GM20431 (cell line): ENCODE data around the gene MORC1.
"Not testable (repeated sequence)": the region's sequence is repeated elsewhere in the genome, so short reads cannot be mapped to it uniquely, and the experiment has no call there.

Experiments
- in situ Hi-C: fragments of 300-500 bp; cut with MseI, MboI; formaldehyde crosslinking; loops from one replicate; pipeline ENCODE4 v1.15.0; 2020; ENCODE audit warnings: low sequenced_read_pairs; ENCODE audit not compliant: unreplicated experiment

The MORC1 gene, protein sequence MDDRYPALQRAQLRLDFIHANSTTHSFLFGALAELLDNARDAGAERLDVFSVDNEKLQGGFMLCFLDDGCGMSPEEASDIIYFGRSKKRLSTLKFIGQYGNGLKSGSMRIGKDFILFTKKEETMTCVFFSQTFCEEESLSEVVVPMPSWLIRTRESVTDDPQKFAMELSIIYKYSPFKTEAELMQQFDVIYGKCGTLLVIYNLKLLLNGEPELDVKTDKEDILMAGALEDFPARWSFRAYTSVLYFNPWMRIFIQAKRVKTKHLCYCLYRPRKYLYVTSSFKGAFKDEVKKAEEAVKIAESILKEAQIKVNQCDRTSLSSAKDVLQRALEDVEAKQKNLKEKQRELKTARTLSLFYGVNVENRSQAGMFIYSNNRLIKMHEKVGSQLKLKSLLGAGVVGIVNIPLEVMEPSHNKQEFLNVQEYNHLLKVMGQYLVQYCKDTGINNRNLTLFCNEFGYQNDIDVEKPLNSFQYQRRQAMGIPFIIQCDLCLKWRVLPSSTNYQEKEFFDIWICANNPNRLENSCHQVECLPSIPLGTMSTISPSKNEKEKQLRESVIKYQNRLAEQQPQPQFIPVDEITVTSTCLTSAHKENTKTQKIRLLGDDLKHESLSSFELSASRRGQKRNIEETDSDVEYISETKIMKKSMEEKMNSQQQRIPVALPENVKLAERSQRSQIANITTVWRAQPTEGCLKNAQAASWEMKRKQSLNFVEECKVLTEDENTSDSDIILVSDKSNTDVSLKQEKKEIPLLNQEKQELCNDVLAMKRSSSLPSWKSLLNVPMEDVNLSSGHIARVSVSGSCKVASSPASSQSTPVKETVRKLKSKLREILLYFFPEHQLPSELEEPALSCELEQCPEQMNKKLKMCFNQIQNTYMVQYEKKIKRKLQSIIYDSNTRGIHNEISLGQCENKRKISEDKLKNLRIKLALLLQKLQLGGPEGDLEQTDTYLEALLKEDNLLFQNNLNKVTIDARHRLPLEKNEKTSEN

DNA sequence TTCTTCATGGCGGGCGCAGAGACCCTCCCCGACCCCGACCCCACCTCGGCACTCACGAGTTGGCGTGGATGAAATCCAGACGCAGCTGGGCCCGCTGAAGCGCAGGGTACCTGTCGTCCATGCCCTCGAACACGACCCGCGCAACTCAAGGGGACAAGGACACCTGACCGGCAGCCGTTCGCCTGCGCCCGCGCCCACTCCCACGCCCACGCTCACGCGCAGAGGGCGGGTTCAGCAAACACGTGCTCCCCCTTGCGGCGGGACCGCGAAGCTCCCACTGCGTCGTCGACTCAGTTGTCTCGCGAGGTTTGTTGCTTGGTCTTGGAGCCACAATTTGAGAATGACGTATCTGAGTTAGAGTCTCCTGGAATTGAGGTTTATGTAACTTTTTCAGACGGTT lies at the start of gene MORC1:
Gene MORC1, minus strand, starts transcription at position 196 of the 400 bp plus-strand sequence. Its CDS starts 75 bp downstream, at position 121.
- in situ Hi-C loops, result no loop called here

DNA sequence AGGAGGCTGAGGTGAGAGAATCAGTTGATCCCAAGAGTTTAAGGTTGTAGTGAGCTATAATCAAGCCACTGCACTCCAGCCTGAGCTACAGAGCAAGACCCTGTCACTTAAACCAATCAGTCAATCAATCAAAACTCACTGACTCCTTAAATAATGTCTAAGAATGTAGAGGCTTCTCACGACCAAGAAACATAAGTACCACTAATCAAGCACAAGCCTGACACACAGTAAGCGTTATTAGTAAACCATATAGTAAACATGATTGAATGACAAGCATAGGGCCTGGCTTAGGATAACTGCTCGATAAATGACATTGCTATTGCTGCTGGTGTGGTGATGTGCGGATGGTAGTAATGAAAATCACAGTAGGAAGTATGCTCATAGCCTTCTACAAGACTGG lies 48.0 kb upstream of the MORC1 start:
- in situ Hi-C loops, result no loop called here

DNA sequence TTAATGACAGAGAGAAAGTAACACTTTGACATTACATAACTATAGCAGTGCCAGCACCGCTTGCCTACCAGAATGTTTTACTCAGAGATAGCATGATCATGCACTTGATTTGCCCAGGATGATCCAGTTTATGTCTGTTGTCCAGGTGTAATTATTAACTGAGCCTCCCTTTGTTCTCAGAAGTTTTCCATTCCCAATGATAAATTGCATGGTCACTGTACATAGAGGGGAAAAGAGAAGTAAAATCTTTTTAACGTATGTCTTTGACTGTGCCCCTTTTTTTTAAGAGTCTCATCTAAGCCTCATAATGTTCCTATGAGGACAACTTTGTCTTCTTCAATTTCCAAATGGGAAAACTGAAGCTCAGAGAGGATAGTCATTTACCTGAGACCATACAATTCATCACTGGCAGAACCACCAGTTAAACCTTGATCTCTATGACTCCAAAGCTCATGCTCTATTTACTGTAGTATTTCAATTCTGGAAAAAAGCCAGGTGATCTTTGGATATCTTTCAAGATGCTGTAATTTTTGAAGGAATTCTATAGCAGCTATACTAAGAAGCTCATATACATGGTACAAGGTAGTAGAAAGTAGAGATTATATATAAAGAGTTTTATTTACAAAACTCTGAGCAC lies 43.7 kb upstream of the MORC1 start:
- in situ Hi-C loops, result no loop called here

DNA sequence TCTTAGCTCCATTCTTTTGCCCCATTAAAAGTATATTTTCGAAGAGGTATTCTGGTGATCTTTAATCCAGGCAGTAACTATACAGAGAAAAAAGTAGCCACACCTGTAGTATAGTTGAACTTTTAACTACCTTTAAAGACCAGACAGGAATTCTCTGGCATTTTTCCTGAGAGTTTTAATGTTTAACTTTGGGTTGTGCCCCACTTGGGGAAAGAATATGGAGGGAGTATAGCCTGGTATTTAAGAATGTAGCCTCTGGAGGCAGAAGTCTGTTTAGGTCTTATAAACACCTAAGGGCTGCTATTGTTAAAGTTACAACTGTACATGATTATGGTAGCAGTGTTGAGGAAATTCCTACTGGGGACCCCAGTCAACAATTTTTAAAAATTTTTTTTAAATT lies 37.9 kb upstream of the MORC1 start:
- in situ Hi-C loops, result no loop called here

DNA sequence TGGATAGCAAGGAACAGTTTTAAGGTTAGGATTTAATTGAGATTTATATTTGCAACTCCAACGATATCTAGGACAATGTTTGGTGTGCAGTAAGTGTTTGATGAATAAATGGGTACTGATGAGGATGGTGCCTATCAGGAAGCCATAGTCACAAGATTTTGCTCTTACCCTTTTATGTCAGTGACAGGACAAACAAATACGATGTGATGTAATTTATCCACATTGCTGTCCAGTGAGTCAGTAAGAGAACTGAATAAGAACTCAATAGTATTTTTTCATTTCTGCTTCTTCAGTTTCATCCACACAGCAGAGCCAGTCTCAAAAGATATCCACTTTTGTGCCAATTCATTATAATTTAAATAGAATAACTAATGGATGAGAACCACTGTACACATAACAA lies 37.0 kb upstream of the MORC1 start:
- in situ Hi-C loops, result no loop called here

DNA sequence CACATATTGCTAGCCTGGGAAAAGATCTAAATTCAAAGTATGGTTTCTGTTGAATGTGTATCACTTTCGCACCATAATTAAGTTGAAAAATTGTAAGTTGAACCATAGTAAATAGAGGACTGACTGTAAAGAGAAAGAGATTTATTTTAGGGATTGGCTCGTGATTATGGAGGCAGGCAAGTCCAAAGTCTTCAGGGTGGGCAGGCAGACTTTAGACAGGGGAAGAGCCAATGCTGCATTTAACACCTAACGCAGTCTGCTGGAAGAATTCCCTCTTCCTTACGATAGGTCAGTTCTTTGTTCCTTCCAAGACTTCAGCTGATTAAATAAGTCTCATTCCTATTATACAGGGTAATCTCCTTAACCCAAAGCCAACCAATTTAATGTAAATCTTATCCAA lies 34.4 kb upstream of the MORC1 start:
- in situ Hi-C loops, result no loop called here

DNA sequence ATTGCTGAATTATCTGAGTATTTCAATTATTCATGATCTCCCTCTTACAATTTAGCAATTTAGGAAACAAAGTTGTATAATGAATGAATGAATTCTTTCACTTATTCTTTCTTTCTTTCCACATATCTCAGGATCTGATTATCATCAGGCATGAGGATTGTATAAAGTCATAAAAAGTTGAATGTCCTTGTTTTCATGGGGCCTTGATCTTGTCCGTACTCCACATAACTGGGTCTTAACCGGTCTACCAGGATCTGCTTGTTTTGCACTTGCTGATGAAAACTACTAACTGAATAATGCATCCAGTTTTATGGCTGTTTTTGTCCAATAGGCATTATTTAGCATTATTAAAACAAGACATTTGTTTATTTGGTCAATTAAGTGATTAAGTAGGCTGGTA lies 31.1 kb upstream of the MORC1 start:
- in situ Hi-C loops, result no loop called here

DNA sequence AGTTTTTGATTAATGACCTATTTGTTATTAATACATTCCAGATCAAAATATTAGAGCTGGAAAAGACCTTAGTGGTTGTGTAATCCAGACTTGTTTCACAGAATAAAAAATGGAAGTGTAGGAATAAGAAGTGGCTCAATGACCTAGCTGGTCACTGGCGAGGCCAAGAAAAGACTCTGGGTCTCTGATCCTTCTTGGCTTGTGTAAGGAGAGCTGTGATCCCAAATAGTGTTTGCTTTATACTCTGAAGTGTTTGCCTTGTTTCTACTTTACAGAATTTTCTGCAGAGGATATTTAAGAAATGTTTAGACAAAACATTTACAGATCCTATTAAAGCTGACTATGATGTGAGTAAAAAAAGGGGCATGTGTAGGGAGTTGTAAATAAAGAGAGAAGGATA lies 25.7 kb upstream of the MORC1 start:
- in situ Hi-C loops, result no loop called here

DNA sequence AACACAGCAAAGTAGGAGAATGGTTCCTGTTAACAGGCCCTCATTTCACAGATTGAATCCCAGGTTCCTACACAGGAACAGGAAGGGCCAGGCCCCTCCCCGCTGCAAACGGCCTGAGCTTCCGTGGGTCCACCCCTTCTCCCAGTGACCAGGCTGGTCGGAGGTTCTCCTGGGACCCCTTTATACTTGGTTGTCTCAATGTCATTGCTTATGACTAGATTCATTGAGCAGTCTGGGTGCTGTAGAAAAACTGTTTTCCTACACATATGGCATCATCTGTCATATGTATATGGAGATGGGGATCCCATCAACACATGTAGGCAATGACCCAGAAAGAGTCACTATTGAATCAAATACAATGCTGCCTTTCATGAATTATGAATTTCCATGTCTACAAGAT lies 22.4 kb upstream of the MORC1 start:
- in situ Hi-C loops, result no loop called here

DNA sequence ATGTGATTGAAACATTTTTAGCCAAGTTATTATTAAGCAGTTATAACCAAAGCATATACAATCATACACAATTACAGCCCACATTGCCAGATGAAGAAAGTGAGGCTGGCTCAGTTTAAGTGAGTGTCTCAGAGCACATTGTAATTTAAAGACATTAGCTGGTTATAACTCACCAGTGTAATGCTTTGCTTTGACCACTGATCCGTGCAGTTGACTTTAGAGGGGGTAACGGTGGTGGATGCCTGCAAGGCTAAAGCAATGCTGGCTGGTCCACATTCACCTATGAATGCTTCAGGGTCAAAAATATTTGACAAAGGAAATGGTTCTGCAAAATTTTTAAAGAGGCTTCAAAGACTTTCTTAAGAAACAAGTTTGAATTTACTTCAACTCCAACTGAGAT lies 19.8 kb upstream of the MORC1 start:
- in situ Hi-C loops, result no loop called here

DNA sequence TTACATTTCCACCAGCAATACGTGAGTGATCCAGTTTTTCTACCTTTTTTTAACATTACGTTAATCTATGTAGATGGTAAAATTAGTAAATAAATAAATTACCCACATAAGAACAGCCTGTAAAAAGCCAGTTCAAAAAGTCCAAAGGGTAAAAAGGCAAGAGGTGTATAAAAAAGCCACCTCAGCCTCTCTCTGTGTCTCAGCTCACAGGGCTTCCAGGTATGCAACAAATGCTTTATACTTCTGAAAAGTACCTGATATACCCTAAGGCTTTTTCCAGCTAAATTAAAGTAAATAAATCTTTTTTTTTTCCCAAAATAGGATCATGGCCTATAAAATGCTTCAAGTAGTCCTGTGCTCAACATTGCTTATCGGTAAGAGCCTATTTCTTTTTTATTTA lies 18.6 kb upstream of the MORC1 start, which contains the start of gene C3orf85:
Gene C3orf85, plus strand, starts transcription at position 197 of the 400 bp plus-strand sequence. Its CDS starts 129 bp downstream, at position 326.
- in situ Hi-C loops, result no loop called here

DNA sequence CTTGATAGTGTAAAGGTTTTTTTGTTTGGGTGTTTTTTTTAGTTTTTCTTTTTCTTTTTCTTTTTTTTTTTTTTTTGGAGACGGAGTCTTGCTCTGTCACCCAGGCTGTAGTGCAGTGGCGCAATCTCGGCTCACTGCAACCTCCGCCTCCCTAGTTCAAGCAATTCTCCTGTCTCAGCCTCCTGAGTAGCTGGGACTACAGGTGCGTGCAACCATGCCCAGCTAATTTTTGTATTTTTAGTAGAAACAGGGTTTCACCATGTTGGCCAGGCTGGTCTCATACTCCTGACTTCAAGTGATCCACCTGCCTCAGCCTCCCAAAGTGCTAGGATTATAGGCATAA lies 15.5 kb upstream of the MORC1 start:
- in situ Hi-C loops, result not testable (repeated sequence)

DNA sequence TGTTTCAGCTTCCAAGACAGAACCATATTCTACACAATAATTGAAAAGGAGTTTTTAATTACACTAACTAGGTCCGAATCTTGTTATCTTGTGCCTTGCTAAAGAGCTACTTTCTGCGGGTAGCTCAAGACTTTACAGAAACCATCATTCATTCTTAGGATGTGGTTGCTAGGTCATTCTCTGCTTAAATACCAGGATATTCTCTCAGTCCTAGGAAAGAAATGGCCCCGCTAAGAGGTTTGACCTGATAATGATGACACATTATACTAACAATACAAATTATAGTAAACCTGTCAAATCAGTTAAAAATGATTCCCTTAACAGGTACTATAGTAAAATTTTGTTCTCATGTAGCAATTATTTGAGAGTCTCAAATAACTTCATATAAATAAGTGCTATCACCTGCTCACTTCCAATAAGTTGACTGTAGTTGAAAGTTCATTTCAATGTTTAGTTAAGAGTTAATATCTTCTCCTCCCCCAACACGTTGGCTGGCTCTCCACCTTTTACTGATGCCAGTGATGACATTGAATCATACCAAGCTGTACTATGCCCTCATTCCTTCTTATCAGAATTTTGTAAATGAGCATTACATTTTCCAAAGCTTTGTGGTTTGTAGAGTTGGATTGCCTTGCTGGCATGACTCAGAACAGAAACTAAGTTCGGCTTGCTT lies 15.0 kb upstream of the MORC1 start:
- in situ Hi-C loops, result no loop called here

DNA sequence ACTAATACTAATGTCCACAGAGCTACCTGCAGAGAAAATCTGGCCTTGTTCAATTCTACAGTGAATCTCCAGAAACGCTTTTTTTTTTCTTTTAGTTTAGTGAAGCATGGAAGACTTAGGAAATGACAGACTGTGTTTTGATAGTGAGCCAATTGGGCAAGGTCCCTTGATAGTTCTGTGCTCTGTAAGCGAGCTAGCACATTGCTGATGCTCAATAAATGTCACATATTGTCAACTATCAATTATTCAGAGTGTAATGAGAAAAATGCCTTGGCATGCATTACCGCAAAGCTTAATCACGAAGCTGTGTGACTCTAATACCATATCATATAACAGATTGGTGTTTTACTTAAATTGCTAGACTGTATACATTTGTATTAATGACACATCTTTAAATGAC lies 13.3 kb upstream of the MORC1 start:
- in situ Hi-C loops, result no loop called here

DNA sequence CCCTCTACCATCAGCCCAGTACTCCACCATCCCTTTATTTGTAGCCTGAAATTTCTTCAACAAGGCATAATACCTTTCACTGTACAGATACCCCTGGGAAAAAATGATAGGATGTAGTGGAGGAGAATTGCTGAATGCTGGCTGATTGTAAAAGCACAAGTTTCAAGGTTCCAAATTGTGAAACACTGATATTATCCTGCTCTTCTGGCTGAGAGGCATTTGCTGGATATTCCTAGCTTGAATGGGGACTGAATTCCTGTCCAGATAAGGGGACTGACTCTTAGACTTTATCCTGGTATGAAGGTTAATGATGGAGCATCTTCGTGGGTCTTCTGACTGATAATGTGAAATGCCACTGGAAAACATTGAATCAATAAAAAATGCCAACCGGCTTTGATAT lies 9.6 kb upstream of the MORC1 start:
- in situ Hi-C loops, result no loop called here

DNA sequence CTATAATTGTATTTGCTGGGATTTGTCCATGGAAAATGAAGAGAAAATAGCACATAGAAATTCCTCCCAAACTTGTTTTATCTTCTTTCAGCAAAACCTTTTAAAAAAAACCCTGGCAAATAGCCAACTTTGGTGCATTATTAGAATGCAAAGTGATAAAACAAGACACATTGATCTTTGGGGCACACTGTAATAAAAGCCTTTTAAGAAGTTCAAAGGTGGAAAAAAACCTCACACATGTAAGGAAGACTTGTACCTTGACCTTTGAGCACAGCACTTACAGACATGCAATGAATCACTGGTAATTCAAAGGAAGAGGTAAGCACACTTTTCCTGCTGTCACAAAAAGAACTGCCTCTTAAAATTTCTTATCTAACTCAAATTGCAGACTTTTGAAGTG lies 8.0 kb upstream of the MORC1 start:
- in situ Hi-C loops, result no loop called here

DNA sequence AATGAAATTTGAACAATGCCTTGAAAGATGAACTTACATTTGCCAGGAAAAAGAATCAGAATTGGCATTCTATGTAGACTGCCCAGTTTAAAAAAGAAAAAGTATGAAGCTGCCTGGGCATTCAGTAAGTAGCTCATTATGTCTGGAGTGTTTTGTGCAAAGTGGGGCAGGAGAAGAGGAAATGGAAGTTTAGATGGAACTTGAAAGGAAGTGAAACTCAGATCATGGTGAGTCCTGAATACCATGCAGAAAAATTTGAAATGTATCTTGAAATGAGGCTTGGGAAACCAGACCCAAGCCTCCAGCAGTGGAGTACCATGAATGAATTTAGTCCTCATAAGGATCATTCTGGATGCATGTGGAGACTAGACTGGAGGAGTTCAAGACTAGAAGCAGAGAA lies 4.8 kb upstream of the MORC1 start:
- in situ Hi-C loops, result no loop called here

DNA sequence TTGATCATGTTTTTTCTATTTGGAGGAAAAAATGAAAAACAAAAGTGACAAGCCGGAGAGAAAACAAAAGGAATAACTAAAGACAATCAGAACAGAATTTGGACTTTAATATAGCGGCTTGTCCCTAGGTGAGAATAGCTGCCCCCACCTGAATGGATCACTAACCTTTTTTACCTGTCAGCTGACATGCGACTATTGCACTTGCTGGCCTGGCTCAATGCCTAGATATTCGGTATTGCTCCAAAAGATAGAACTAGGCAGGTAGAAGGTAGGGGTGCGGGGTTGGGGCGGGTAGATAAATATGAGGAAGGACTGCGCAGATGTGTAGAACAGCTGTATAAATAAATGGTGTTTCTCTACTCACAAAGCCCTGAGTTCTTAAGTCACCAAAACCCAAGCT lies 650 bp upstream of the MORC1 start:
- in situ Hi-C loops, result no loop called here

DNA sequence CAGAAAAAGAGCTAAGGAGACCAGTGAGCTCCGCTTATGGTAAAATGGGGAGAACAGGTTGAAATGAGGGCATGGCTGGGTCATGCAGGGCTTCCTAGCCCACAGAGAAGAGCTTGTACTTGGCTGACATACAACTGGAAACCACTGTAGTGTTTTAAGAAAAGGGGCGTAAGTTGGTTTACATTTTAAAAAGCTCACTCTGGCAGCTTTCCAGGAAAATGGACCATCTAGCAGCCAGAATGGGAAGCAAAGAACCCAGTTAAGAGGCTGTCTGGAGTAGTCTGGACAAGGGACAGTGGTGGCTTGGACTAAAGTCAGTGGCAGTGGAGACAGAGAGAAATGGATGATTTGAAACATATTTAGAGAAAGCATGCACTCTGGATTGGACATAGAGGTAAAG lies 1.9 kb downstream of the MORC1 start:
- in situ Hi-C loops, result no loop called here

DNA sequence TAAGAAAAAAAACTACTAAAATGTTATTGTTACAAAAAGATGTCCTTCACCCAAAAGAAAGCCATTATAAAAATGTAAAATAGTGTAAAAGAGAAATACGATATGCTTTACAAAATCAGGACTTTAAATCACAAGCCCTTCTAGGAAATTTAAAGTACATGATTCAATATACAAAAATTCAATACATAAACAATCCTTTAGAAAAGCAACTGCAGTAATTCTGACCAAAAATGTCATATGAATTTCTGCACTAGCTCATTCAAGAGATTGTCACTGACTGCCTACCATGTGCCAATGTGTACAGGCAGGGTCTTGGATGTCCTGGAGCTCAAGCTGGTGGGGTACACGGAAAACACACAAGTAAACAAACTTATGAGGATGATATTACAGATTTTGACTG lies 2.5 kb downstream of the MORC1 start:
- in situ Hi-C loops, result no loop called here
